Neural progenitor cell (in vitro differentiated cells): ENCODE data around the gene ARHGAP22. TPM values are rescaled to one million over a fixed set of nuclear protein-coding genes. Genes with fewer than 3 reads are reported as not detected.

ENCODE experiments used
- DNase-seq: peaks from one replicate; pipeline ENCODE4 v3.0.0-alpha.2; 2016; ENCODE audit warnings: low spot score
- H2AFZ ChIP-seq: fragments of 200-600 bp; sonication (generic); replicated peaks from 2 replicates; pipeline ENCODE4 v1.6.1; 2016; ENCODE audit warnings: antibody characterized with exemption
- H3F3A ChIP-seq: fragments of 200-600 bp; sonication (generic); 2 replicates; pipeline ENCODE4 v1.6.1; 2016; ENCODE audit warnings: antibody characterized with exemption, low read depth
- H3K27ac ChIP-seq: fragments of 200-600 bp; sonication (generic); 2 replicates; pipeline ENCODE4 v1.5.1; 2016; ENCODE audit warnings: mild to moderate bottlenecking
- H3K27me3 ChIP-seq: fragments of 200-600 bp; sonication (generic); 2 replicates; pipeline ENCODE4 v1.6.1; 2016; ENCODE audit warnings: mild to moderate bottlenecking, moderate library complexity
- H3K36me3 ChIP-seq: fragments of 200-600 bp; sonication (generic); 2 replicates; pipeline ENCODE4 v1.5.1; 2016
- H3K4me1 ChIP-seq: fragments of 200-600 bp; sonication (generic); 2 replicates; pipeline ENCODE4 v1.6.1; 2016; ENCODE audit warnings: mixed run types
- H3K4me2 ChIP-seq: fragments of 200-600 bp; sonication (generic); 2 replicates; pipeline ENCODE4 v1.6.1; 2016
- H3K4me3 ChIP-seq: fragments of 200-600 bp; sonication (generic); 2 replicates; pipeline ENCODE4 v1.5.1; 2016
- H3K79me2 ChIP-seq: fragments of 200-600 bp; sonication (generic); 2 replicates; pipeline ENCODE4 v1.6.1; 2016; ENCODE audit warnings: low read depth
- H3K9ac ChIP-seq: fragments of 200-600 bp; sonication (generic); 2 replicates; pipeline ENCODE4 v1.6.1; 2016
- H3K9me3 ChIP-seq: fragments of 200-600 bp; sonication (generic); 2 replicates; pipeline ENCODE4 v1.5.1; 2016; ENCODE audit warnings: low read depth
- H4K20me1 ChIP-seq: fragments of 200-600 bp; sonication (generic); 2 replicates; pipeline ENCODE4 v1.6.1; 2016; ENCODE audit warnings: low read depth
- H3K27ac Mint-ChIP-seq: 3 replicates; pipeline ENCODE4 v1.8.0; 2021; ENCODE audit warnings: mixed read lengths
- H3K27me3 Mint-ChIP-seq: 2 replicates; pipeline ENCODE4 v1.8.0; 2022; ENCODE audit warnings: low read depth, mild to moderate bottlenecking, inconsistent platforms, moderate library complexity, mixed read lengths; ENCODE audit not compliant: insufficient read depth
- H3K36me3 Mint-ChIP-seq: 3 replicates; pipeline ENCODE4 v1.8.0; 2021; ENCODE audit warnings: mixed read lengths
- H3K4me1 Mint-ChIP-seq: 3 replicates; pipeline ENCODE4 v1.8.0; 2021; ENCODE audit warnings: mixed read lengths
- H3K4me3 Mint-ChIP-seq: 3 replicates; pipeline ENCODE4 v1.8.0; 2021; ENCODE audit warnings: mild to moderate bottlenecking, moderate library complexity, mixed read lengths
- H3K9me3 Mint-ChIP-seq: 3 replicates; pipeline ENCODE4 v1.8.0; 2020; ENCODE audit warnings: mixed read lengths
- CTCF ChIP-seq: fragments of 200-600 bp; sonication (generic); IDR thresholded peaks from 2 replicates; pipeline ENCODE4 v1.5.1; 2017; ENCODE audit warnings: antibody characterized with exemption, mild to moderate bottlenecking
- EZH2 ChIP-seq: fragments of 200-600 bp; sonication (generic); IDR thresholded peaks from 2 replicates; pipeline ENCODE4 v1.6.1; 2017; ENCODE audit warnings: antibody characterized with exemption, mild to moderate bottlenecking, moderate library complexity
- EZH2phosphoT487 ChIP-seq: fragments of 200-600 bp; sonication (generic); IDR thresholded peaks from 2 replicates; pipeline ENCODE4 v1.6.1; 2017; ENCODE audit warnings: antibody characterized with exemption
- total RNA-seq: library from RNA; depleted of rRNA; stranded (reverse); fragments of >200 nt; gene quantifications from 2 replicates; pipeline ENCODE4 v1.2.3, GENCODE V29; 2015; ENCODE audit warnings: low replicate concordance

Gene ARHGAP22
- total RNA-seq, 1 donor from 2014 or later, result 1.7 TPM

GRCh38 chr10:48623009-48623408 is 18.1 kb upstream of the ARHGAP22 start:
- DNase-seq, result no peak
- H3K9me3 ChIP-seq, result no peaks in the 10 kb centered on the region

GRCh38 chr10:48620719-48621118 is 15.8 kb upstream of the ARHGAP22 start:
- Histone ChIP-seq H4K20me1 (no peaks in the 10 kb centered on the region), H2AFZ (no peak overlapping the region)
- no peak overlapping the region for H3K4me3 Mint-ChIP-seq

More at GRCh38 chr10:48623009-48623408, 18.1 kb upstream of the ARHGAP22 start:
- Histone ChIP-seq H4K20me1 (no peaks in the 10 kb centered on the region), H3K79me2 (no peaks in the 10 kb centered on the region), H3K27ac (no peak overlapping the region), H2AFZ (no peak overlapping the region), H3K4me2 (no peak overlapping the region), H3K36me3 (no peaks in the 10 kb centered on the region), H3K27me3 (no peaks in the 10 kb centered on the region), H3F3A (no peaks in the 10 kb centered on the region), H3K4me1 (no peaks in the 10 kb centered on the region), H3K9ac (no peak overlapping the region), H3K4me3 (no peak overlapping the region)
- Mint-ChIP-seq H3K9me3 (no peaks in the 10 kb centered on the region), H3K36me3 (no peaks in the 10 kb centered on the region), H3K4me3 (no peak overlapping the region), H3K4me1 (no peaks in the 10 kb centered on the region), H3K27me3 (peaks cover 3% of the 10 kb centered on the region), H3K27ac (no peak overlapping the region)
- TF ChIP-seq EZH2 (no peak), CTCF (no peak)

GRCh38 chr10:48616436-48616835 is 11.6 kb upstream of the ARHGAP22 start:
- Histone ChIP-seq H3K27me3 (no peaks in the 10 kb centered on the region), H4K20me1 (no peaks in the 10 kb centered on the region), H3F3A (no peaks in the 10 kb centered on the region), H3K79me2 (no peaks in the 10 kb centered on the region), H3K4me3 (no peak overlapping the region), H3K36me3 (no peaks in the 10 kb centered on the region), H3K27ac (no peak overlapping the region), H3K9me3 (no peaks in the 10 kb centered on the region), H2AFZ (no peak overlapping the region), H3K9ac (no peak overlapping the region), H3K4me1 (no peaks in the 10 kb centered on the region), H3K4me2 (no peak overlapping the region)
- Mint-ChIP-seq H3K27me3 (peaks cover 7% of the 10 kb centered on the region), H3K36me3 (no peaks in the 10 kb centered on the region), H3K4me3 (no peak overlapping the region), H3K27ac (no peak overlapping the region), H3K4me1 (no peaks in the 10 kb centered on the region), H3K9me3 (peaks cover 8% of the 10 kb centered on the region)
- no peak for TF ChIP-seq EZH2
- no peak for TF ChIP-seq EZH2phosphoT487
- TF ChIP-seq CTCF, result no peak
- no peak for DNase-seq

More at GRCh38 chr10:48620719-48621118, 15.8 kb upstream of the ARHGAP22 start:
- peaks cover 3% of the 10 kb centered on the region for H3K27me3 Mint-ChIP-seq
- no peak for DNase-seq
- H3K79me2 ChIP-seq, result no peaks in the 10 kb centered on the region
- H3K4me2 ChIP-seq, result no peak overlapping the region
- H3K9ac ChIP-seq, result no peak overlapping the region
- H3F3A ChIP-seq, result no peaks in the 10 kb centered on the region
- H3K9me3 Mint-ChIP-seq, result peaks cover 2% of the 10 kb centered on the region
- H3K4me1 ChIP-seq, result no peaks in the 10 kb centered on the region
- no peak overlapping the region for H3K27ac ChIP-seq
- H3K27me3 ChIP-seq, result no peaks in the 10 kb centered on the region
- H3K36me3 Mint-ChIP-seq, result no peaks in the 10 kb centered on the region
- H3K4me1 Mint-ChIP-seq, result no peaks in the 10 kb centered on the region
- H3K36me3 ChIP-seq, result no peaks in the 10 kb centered on the region
- H3K9me3 ChIP-seq, result no peaks in the 10 kb centered on the region
- H3K4me3 ChIP-seq, result no peak overlapping the region
- H3K27ac Mint-ChIP-seq, result no peak overlapping the region
- no peak for TF ChIP-seq CTCF
- TF ChIP-seq EZH2phosphoT487, result no peak
- TF ChIP-seq EZH2, result no peak
